GM18907 (cell line): ENCODE measurements around the gene SDK1.
A peak's percentile ranks its signal among the peaks of the same experiment; 100 is the strongest.

Source experiments
- ATAC-seq: cut with Tn5 transposase; IDR thresholded peaks from one replicate; pipeline ENCODE4 v1.9.1; 2021; ENCODE audit warnings: mild to moderate bottlenecking, moderate library complexity; ENCODE audit not compliant: unreplicated experiment

Gene SDK1

GRCh38 chr7:3300651-3301448 is at the start of gene SDK1:
TSS of gene SDK1 (plus strand) at chr7:3301252. CDS start at chr7:3301587, 335 bp downstream.
- peak; percentile 91 for ATAC-seq

GRCh38 chr7:3254718-3255117 is 46.3 kb upstream of the SDK1 start:
- no peak for ATAC-seq

GRCh38 chr7:3259711-3260400 is 41.2 kb upstream of the SDK1 start:
- no peak for ATAC-seq

GRCh38 chr7:3260401-3260715 is 40.7 kb upstream of the SDK1 start:
- ATAC-seq: no peak

GRCh38 chr7:3264693-3265339 is 36.2 kb upstream of the SDK1 start:
- no peak for ATAC-seq

- ATAC-seq: no peak
Observed at GRCh38 chr7:3265388-3265787, 35.7 kb upstream of the SDK1 start.

GRCh38 chr7:3266240-3266639 is 34.8 kb upstream of the SDK1 start:
- ATAC-seq: no peak

GRCh38 chr7:3267966-3268690 is 32.9 kb upstream of the SDK1 start:
- ATAC-seq: no peak

GRCh38 chr7:3270362-3270761 is 30.7 kb upstream of the SDK1 start:
- no peak for ATAC-seq

- ATAC-seq: no peak
Observed at GRCh38 chr7:3271298-3271697, 29.8 kb upstream of the SDK1 start.

- ATAC-seq: no peak
Observed at GRCh38 chr7:3272691-3273141, 28.3 kb upstream of the SDK1 start.

- no peak for ATAC-seq
Observed at GRCh38 chr7:3274131-3274530, 26.9 kb upstream of the SDK1 start.

- no peak for ATAC-seq
Observed at GRCh38 chr7:3277604-3278572, 23.2 kb upstream of the SDK1 start.

- ATAC-seq: no peak
Observed at GRCh38 chr7:3279147-3279818, 21.8 kb upstream of the SDK1 start.

GRCh38 chr7:3280445-3280844 is 20.6 kb upstream of the SDK1 start:
- ATAC-seq: no peak

GRCh38 chr7:3280946-3281656 is 20.0 kb upstream of the SDK1 start:
- ATAC-seq: no peak

GRCh38 chr7:3282457-3282856 is 18.6 kb upstream of the SDK1 start:
- ATAC-seq: no peak

GRCh38 chr7:3283130-3283704 is 17.8 kb upstream of the SDK1 start:
- ATAC-seq: no peak

GRCh38 chr7:3285652-3286051 is 15.4 kb upstream of the SDK1 start:
- ATAC-seq: no peak
